Stimulated activated CD4-positive, alpha-beta T cell treated with anti-CD3 and anti-CD28 coated beads, Interleukin-12 subunit alpha, Interleukin-12 subunit beta, amount 100 ng/mL, for 4 hours (primary cell): ENCODE results near the gene ESRRA.
A peak's percentile ranks its signal among the peaks of the same experiment; 100 is the strongest.
"Not testable (repeated sequence)": the region's sequence is repeated elsewhere in the genome, so short reads cannot be mapped to it uniquely, and the experiment has no call there.

Experiments
- DNase-seq: peaks from one replicate; pipeline ENCODE4 v3.0.0-alpha.2; 2020

Gene ESRRA

GRCh38 chr11:64314146-64314804 is 9.0 kb downstream of the ESRRA start:
- no peak for DNase-seq

GRCh38 chr11:64314805-64315561 is 9.7 kb downstream of the ESRRA start:
- no peak for DNase-seq

- not testable (repeated sequence) for DNase-seq
Measured at GRCh38 chr11:64315667-64316526, 10.6 kb downstream of the ESRRA start.

GRCh38 chr11:64316672-64317324 is 11.5 kb downstream of the ESRRA start:
- DNase-seq: no peak

- DNase-seq: peak; percentile 91
Measured at GRCh38 chr11:64317325-64317960, 12.1 kb downstream of the ESRRA start, which contains the start of gene TRMT112. Gene TRMT112, minus strand, starts transcription at chr11:64317559. Its CDS starts 33 bp downstream, at chr11:64317526.

- peak; percentile 92 for DNase-seq
Measured at GRCh38 chr11:64317961-64318765, 12.8 kb downstream of the ESRRA start, which contains the start of gene PRDX5. Gene PRDX5, plus strand, starts transcription at chr11:64318121. Its CDS starts 95 bp downstream, at chr11:64318216.

GRCh38 chr11:64318766-64319761 is 13.7 kb downstream of the ESRRA start:
- no peak for DNase-seq

GRCh38 chr11:64320556-64320955 is 15.2 kb downstream of the ESRRA start:
- no peak for DNase-seq

- DNase-seq: no peak
Measured at GRCh38 chr11:64321026-64321425, 15.7 kb downstream of the ESRRA start.

- DNase-seq: no peak
Measured at GRCh38 chr11:64321533-64321932, 16.2 kb downstream of the ESRRA start.

- no peak for DNase-seq
Measured at GRCh38 chr11:64322925-64323260, 17.6 kb downstream of the ESRRA start.

- DNase-seq: no peak
Measured at GRCh38 chr11:64323373-64323772, 18.0 kb downstream of the ESRRA start.

GRCh38 chr11:64323984-64324383 is 18.7 kb downstream of the ESRRA start:
- not testable (repeated sequence) for DNase-seq

GRCh38 chr11:64324692-64325469 is 19.6 kb downstream of the ESRRA start:
- no peak for DNase-seq

- no peak for DNase-seq
Measured at GRCh38 chr11:64327375-64327774, 22.1 kb downstream of the ESRRA start.

- no peak for DNase-seq
Measured at GRCh38 chr11:64327993-64328392, 22.7 kb downstream of the ESRRA start.

- DNase-seq: no peak
Measured at GRCh38 chr11:64330888-64331287, 25.6 kb downstream of the ESRRA start.

- peak; percentile 58 for DNase-seq
Measured at GRCh38 chr11:64331569-64332371, 26.4 kb downstream of the ESRRA start.
